Caco-2 (cell line): ENCODE measurements around the gene RSPH1. TPM values are rescaled to one million over a fixed set of nuclear protein-coding genes. Genes with fewer than 3 reads are reported as not detected.

ENCODE experiments used
- BruUV-seq: library from RNA; stranded (reverse); fragments of 400-500 nt; replicated peaks from 2 replicates; lab custom pipeline; 2021; lab: Mats Ljungman, UMichigan
- CTCF ChIA-PET: fragments of 300-600 bp; sonication (Branson Sonifier 250); formaldehyde crosslinking; loops from one replicate; lab custom pipeline; 2022; ENCODE audit warnings: antibody characterized with exemption; lab: Charles Lee
- POLR2A ChIA-PET: fragments of 300-600 bp; sonication (Branson Sonifier 250); formaldehyde crosslinking; loops from one replicate; lab custom pipeline; 2022; ENCODE audit warnings: antibody characterized with exemption; lab: Charles Lee
- DNase-seq, 2 experiments: peaks; one replicate each; pipeline versions ENCODE4 v3.0.0 to v3.0.0-alpha.2; 2020 to 2022
- H3K27me3 ChIP-seq: replicated peaks from 2 replicates; pipeline ENCODE4 v1.6.0; 2011; ENCODE audit warnings: low read length; ENCODE audit not compliant: control insufficient read depth, insufficient read depth
- H3K36me3 ChIP-seq: 2 replicates; pipeline ENCODE4 v1.5.1; 2011; ENCODE audit warnings: low read length; ENCODE audit not compliant: control insufficient read depth, insufficient read depth
- H3K4me1 ChIP-seq: fragments of 250-450 bp; sonication (Bioruptor Pico); 2 replicates; pipeline ENCODE4 v1.5.1; 2020; ENCODE audit warnings: mild to moderate bottlenecking
- H3K4me3 ChIP-seq: 2 replicates; pipeline ENCODE4 v1.5.1; 2011; ENCODE audit warnings: low read depth, mild to moderate bottlenecking, control low read depth, low read length
- H3K9me3 ChIP-seq: fragments of 250-450 bp; sonication (Bioruptor Pico); 2 replicates; pipeline ENCODE4 v1.5.1; 2020; ENCODE audit warnings: mild to moderate bottlenecking, moderate library complexity
- H3K27ac Mint-ChIP-seq: one replicate; pipeline ENCODE4 v1.8.0; 2022; ENCODE audit warnings: mixed read lengths; ENCODE audit not compliant: unreplicated experiment
- H3K27me3 Mint-ChIP-seq: one replicate; pipeline ENCODE4 v1.8.0; 2022; ENCODE audit warnings: mixed read lengths; ENCODE audit not compliant: insufficient read depth, unreplicated experiment
- H3K36me3 Mint-ChIP-seq: one replicate; pipeline ENCODE4 v1.8.0; 2022; ENCODE audit warnings: mild to moderate bottlenecking, mixed read lengths; ENCODE audit not compliant: insufficient read depth, unreplicated experiment
- H3K4me1 Mint-ChIP-seq: one replicate; pipeline ENCODE4 v1.8.0; 2022; ENCODE audit warnings: low read depth, mixed read lengths; ENCODE audit not compliant: unreplicated experiment
- H3K4me3 Mint-ChIP-seq: one replicate; pipeline ENCODE4 v1.8.0; 2022; ENCODE audit warnings: mild to moderate bottlenecking, moderate library complexity, mixed read lengths; ENCODE audit not compliant: unreplicated experiment
- H3K9me3 Mint-ChIP-seq: one replicate; pipeline ENCODE4 v1.8.0; 2022; ENCODE audit warnings: mixed read lengths; ENCODE audit not compliant: unreplicated experiment
- intact Hi-C: fragments of 100-400 bp; cut with micrococcal nuclease; formaldehyde crosslinking; loops from one replicate; pipeline ENCODE4 v1.10.0; 2022; ENCODE audit not compliant: unreplicated experiment
- total RNA-seq: library from RNA; stranded (reverse); gene quantifications from 2 replicates; pipeline ENCODE4 v1.2.3, GENCODE V29; 2022
- TF ChIP-seq, protein P1 (sequence below), 2 experiments: fragments of 200-600 bp in 1 of 2; IDR thresholded peaks; 1 replicate in 1 of 2; 2 replicates in 1 of 2; pipeline versions ENCODE4 v1.5.1 to v1.8.0; 2011 to 2022; ENCODE audit warnings: antibody characterized with exemption in 1 of 2, control low read depth in 1 of 2, inconsistent platforms in 1 of 2, low read depth in 1 of 2, low read length in 1 of 2, mild to moderate bottlenecking in 1 of 2, moderate library complexity in 1 of 2; ENCODE audit not compliant: insufficient read depth in 1 of 2, severe bottlenecking in 1 of 2, unreplicated experiment in 1 of 2

The RSPH1 gene
- total RNA-seq, 1 experiment from 2014 or later = 0.23 TPM

GRCh38 chr21:42479582-42479981 is 16.4 kb downstream of the RSPH1 start:
- H3K9me3 Mint-ChIP-seq = no peaks in the 10 kb centered on the region
- intact Hi-C loops = no loop called here
- H3K4me1 ChIP-seq = peaks cover 6% of the 10 kb centered on the region
- no TSS peak for BruUV-seq
- ChIA-PET CTCF (no interaction called here), POLR2A (no interaction called here)
- H3K36me3 ChIP-seq = no peaks in the 10 kb centered on the region
- no peak for DNase-seq
- no peaks in the 10 kb centered on the region for H3K27me3 Mint-ChIP-seq
- H3K9me3 ChIP-seq = no peaks in the 10 kb centered on the region
- H3K27ac Mint-ChIP-seq = no peak overlapping the region
- H3K4me3 Mint-ChIP-seq = no peak overlapping the region
- no peak overlapping the region for H3K4me3 ChIP-seq
- no peaks in the 10 kb centered on the region for H3K27me3 ChIP-seq
- H3K36me3 Mint-ChIP-seq = no peaks in the 10 kb centered on the region
- H3K4me1 Mint-ChIP-seq = peaks cover 3% of the 10 kb centered on the region
- TF ChIP-seq, protein P1, sequence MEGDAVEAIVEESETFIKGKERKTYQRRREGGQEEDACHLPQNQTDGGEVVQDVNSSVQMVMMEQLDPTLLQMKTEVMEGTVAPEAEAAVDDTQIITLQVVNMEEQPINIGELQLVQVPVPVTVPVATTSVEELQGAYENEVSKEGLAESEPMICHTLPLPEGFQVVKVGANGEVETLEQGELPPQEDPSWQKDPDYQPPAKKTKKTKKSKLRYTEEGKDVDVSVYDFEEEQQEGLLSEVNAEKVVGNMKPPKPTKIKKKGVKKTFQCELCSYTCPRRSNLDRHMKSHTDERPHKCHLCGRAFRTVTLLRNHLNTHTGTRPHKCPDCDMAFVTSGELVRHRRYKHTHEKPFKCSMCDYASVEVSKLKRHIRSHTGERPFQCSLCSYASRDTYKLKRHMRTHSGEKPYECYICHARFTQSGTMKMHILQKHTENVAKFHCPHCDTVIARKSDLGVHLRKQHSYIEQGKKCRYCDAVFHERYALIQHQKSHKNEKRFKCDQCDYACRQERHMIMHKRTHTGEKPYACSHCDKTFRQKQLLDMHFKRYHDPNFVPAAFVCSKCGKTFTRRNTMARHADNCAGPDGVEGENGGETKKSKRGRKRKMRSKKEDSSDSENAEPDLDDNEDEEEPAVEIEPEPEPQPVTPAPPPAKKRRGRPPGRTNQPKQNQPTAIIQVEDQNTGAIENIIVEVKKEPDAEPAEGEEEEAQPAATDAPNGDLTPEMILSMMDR (IDR thresholded peaks at IDR 0.05; ENCODE audit: insufficient read depth in 1 of 2, low read depth in 1 of 2, low read length in 1 of 2, severe bottlenecking in 1 of 2, unreplicated experiment in 1 of 2) = no peak

GRCh38 chr21:42478504-42478903 is 17.5 kb downstream of the RSPH1 start:
- H3K4me3 ChIP-seq = no peak overlapping the region
- H3K36me3 Mint-ChIP-seq = no peaks in the 10 kb centered on the region
- intact Hi-C loops = no loop called here
- no peaks in the 10 kb centered on the region for H3K9me3 ChIP-seq
- TF ChIP-seq, protein P1 (IDR thresholded peaks at IDR 0.05; ENCODE audit: insufficient read depth in 1 of 2, low read depth in 1 of 2, low read length in 1 of 2, severe bottlenecking in 1 of 2, unreplicated experiment in 1 of 2) = no peak
- BruUV-seq = no TSS peak
- H3K36me3 ChIP-seq = no peaks in the 10 kb centered on the region
- POLR2A ChIA-PET = no interaction called here
- no peak for DNase-seq
- no peak overlapping the region for H3K27ac Mint-ChIP-seq
- H3K27me3 ChIP-seq = no peaks in the 10 kb centered on the region
- peaks cover 17% of the 10 kb centered on the region for H3K4me1 ChIP-seq
- CTCF ChIA-PET = no interaction called here
- no peak overlapping the region for H3K4me3 Mint-ChIP-seq
- no peaks in the 10 kb centered on the region for H3K27me3 Mint-ChIP-seq
- H3K9me3 Mint-ChIP-seq = no peaks in the 10 kb centered on the region
- peaks cover 13% of the 10 kb centered on the region for H3K4me1 Mint-ChIP-seq

DNA sequence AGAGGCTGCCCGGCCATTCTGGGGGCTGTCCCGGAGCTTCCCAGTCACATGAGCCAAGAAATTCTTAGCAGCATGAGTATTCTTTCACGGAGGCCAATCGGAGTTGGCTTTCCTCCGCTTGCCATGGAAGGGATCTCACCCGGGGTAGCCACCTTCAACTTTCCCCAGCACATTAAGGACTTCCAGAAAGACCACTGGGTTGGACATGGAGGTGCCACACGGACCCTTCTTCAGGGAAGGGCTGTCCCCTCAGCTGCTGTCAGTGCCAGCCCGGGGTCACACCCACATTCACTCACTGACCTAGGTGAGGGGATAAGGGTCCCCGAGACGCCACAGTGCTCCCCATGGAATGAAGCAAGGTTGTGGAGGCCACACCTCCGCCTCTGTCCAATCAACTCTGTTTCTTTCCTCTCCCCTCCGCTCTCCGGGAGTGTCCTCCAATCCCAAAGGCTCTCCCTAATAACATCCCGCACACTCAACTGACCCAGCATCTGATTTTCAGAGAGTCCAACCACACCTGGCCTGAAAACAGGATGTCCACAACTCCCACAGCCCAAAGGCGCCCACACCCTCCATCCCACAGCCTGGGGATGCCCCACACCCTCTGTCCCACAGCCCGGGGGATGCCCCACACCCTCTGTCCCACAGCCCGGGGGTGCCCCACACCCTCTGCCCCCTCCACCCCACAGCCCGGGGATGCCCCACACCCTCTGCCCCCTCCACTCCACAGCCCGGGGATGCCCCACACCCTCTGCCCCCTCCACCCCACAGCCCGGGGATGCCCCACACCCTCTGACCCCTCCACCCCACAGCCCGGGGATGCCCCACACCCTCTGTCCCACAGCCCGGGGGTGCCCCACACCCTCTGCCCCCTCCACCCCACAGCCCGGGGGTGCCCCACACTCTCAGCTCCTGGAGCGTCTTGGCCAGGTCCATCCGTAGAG is 19.4 kb downstream of the RSPH1 start:
- Histone ChIP-seq H3K4me3 (no peak overlapping the region), H3K27me3 (no peaks in the 10 kb centered on the region), H3K36me3 (no peaks in the 10 kb centered on the region), H3K4me1 (peaks cover 14% of the 10 kb centered on the region), H3K9me3 (no peaks in the 10 kb centered on the region)
- H3K27ac Mint-ChIP-seq = no peak overlapping the region
- no peak overlapping the region for H3K4me3 Mint-ChIP-seq
- ChIA-PET POLR2A (no interaction called here), CTCF (interaction anchor here (0.6 kb wide), 2 partner anchors 164 to 560 kb away, joined by 3 to 4 read pairs; no protein-coding TSS in a partner anchor)
- intact Hi-C loops = no loop called here
- TF ChIP-seq, protein P1 (IDR thresholded peaks at IDR 0.05; ENCODE audit: insufficient read depth in 1 of 2, low read depth in 1 of 2, low read length in 1 of 2, severe bottlenecking in 1 of 2, unreplicated experiment in 1 of 2) = no peak
- BruUV-seq = no TSS peak
- peaks cover 13% of the 10 kb centered on the region for H3K4me1 Mint-ChIP-seq
- no peaks in the 10 kb centered on the region for H3K36me3 Mint-ChIP-seq
- DNase-seq = no peak
- H3K9me3 Mint-ChIP-seq = no peaks in the 10 kb centered on the region
- no peaks in the 10 kb centered on the region for H3K27me3 Mint-ChIP-seq
